Neural cell (in vitro differentiated cells): ENCODE measurements around the gene RASD1. TPM values are rescaled to one million over a fixed set of nuclear protein-coding genes. Genes with fewer than 3 reads are reported as not detected.

Experiments used
- H2AFZ ChIP-seq: fragments of 200-600, 300-800 bp; sonication (generic), shearing (Covaris generic); 2 replicates; pipeline ENCODE4 v1.6.0; 2014; ENCODE audit warnings: low read depth, mild to moderate bottlenecking, antibody characterized with exemption, low read length, moderate library complexity
- H3F3A ChIP-seq: fragments of 200-600 bp; shearing (Covaris generic); 2 replicates; pipeline ENCODE4 v1.6.1; 2016; ENCODE audit warnings: mild to moderate bottlenecking, moderate library complexity, mixed read lengths, antibody characterized with exemption, low read length; ENCODE audit not compliant: insufficient read depth, poor library complexity, severe bottlenecking
- H3K27ac ChIP-seq: fragments of 200-600, 300-800 bp; sonication (generic), shearing (Covaris generic); 2 replicates; pipeline ENCODE4 v1.5.1; 2014; ENCODE audit warnings: mild to moderate bottlenecking, low read length, moderate library complexity
- H3K27me3 ChIP-seq: fragments of 300-800, 200-600 bp; sonication (generic), shearing (Covaris generic); 2 replicates; pipeline ENCODE4 v1.6.0; 2014; ENCODE audit warnings: mild to moderate bottlenecking, low read depth, low read length, moderate library complexity; ENCODE audit not compliant: insufficient read depth
- H3K36me3 ChIP-seq: fragments of 300-800, 200-600 bp; sonication (generic), shearing (Covaris generic); 2 replicates; pipeline ENCODE4 v1.5.1; 2014; ENCODE audit warnings: mild to moderate bottlenecking, antibody characterized with exemption, low read length, moderate library complexity; ENCODE audit not compliant: insufficient read depth
- H3K4me2 ChIP-seq: fragments of 300-800, 200-600 bp; sonication (generic), shearing (Covaris generic); 2 replicates; pipeline ENCODE4 v1.6.0; 2014; ENCODE audit warnings: mild to moderate bottlenecking, low read length
- H3K4me3 ChIP-seq: fragments of 300-800, 200-600 bp; sonication (generic), shearing (Covaris generic); 2 replicates; pipeline ENCODE4 v1.5.1; 2014; ENCODE audit warnings: mild to moderate bottlenecking, low read length, moderate library complexity
- H3K79me2 ChIP-seq: fragments of 200-600 bp; shearing (Covaris generic); replicated peaks from 2 replicates; pipeline ENCODE4 v1.6.0; 2014; ENCODE audit warnings: mild to moderate bottlenecking, low read length, moderate library complexity; ENCODE audit not compliant: insufficient read depth
- H3K9ac ChIP-seq: fragments of 300-800, 200-600 bp; sonication (generic), shearing (Covaris generic); 2 replicates; pipeline ENCODE4 v1.6.1; 2016; ENCODE audit warnings: mild to moderate bottlenecking, low read length, mixed read lengths
- H3K9me2 ChIP-seq: fragments of 200-600 bp; shearing (Covaris generic); 2 replicates; pipeline ENCODE4 v1.6.1; 2016; ENCODE audit warnings: mild to moderate bottlenecking, low read length, mixed read lengths; ENCODE audit not compliant: insufficient read depth
- H3K9me3 ChIP-seq: fragments of 200-600, 300-800 bp; sonication (generic), shearing (Covaris generic); 2 replicates; pipeline ENCODE4 v1.6.1; 2016; ENCODE audit warnings: mild to moderate bottlenecking, mixed run types, low read length, moderate library complexity, mixed read lengths
- H4K20me1 ChIP-seq: fragments of 200-600 bp; shearing (Covaris generic); 2 replicates; pipeline ENCODE4 v1.6.1; 2016; ENCODE audit warnings: mild to moderate bottlenecking, mixed run types; ENCODE audit not compliant: insufficient read depth
- EP300 ChIP-seq: fragments of 450-650 bp; conservative IDR thresholded peaks from 2 replicates; pipeline ENCODE4 v1.6.1; 2014; ENCODE audit warnings: antibody characterized with exemption, mild to moderate bottlenecking, moderate library complexity; ENCODE audit not compliant: poor library complexity, severe bottlenecking
- EZH2 ChIP-seq: fragments of 200-600, 300-800 bp; shearing (Covaris generic), sonication (generic); IDR thresholded peaks from 2 replicates; pipeline ENCODE4 v1.6.1; 2014; ENCODE audit warnings: antibody characterized with exemption, low read length, borderline replicate concordance, mild to moderate bottlenecking; ENCODE audit not compliant: insufficient read depth, poor library complexity, severe bottlenecking
- MXI1 ChIP-seq: fragments of 450-650 bp; conservative IDR thresholded peaks from 2 replicates; pipeline ENCODE4 v1.6.1; 2014; ENCODE audit warnings: antibody characterized with exemption, mild to moderate bottlenecking; ENCODE audit not compliant: poor library complexity, severe bottlenecking
- POLR2AphosphoS5 ChIP-seq: IDR thresholded peaks from 2 replicates; pipeline ENCODE4 v1.6.1; 2012
- RAD21 ChIP-seq: fragments of 450-650 bp; conservative IDR thresholded peaks from 2 replicates; pipeline ENCODE4 v1.6.1; 2014; ENCODE audit warnings: antibody characterized with exemption, mild to moderate bottlenecking, moderate library complexity
- SMC3 ChIP-seq: fragments of 450-650 bp; conservative IDR thresholded peaks from 2 replicates; pipeline ENCODE4 v1.6.1; 2014; ENCODE audit warnings: antibody characterized with exemption, mild to moderate bottlenecking, moderate library complexity; ENCODE audit not compliant: poor library complexity
- TAF1 ChIP-seq: IDR thresholded peaks from 2 replicates; pipeline ENCODE4 v1.6.1; 2012; ENCODE audit warnings: low read depth
- polyA plus RNA-seq: library from polyadenylated mRNA; depleted of rRNA; stranded (reverse); fragments of >200 nt; gene quantifications from 2 replicates; pipeline ENCODE4 v1.2.3, GENCODE V29; 2014
- TF ChIP-seq, protein P1 (sequence below): IDR thresholded peaks from 2 replicates; pipeline ENCODE4 v1.6.1; 2012; ENCODE audit warnings: borderline replicate concordance
- TF ChIP-seq, protein P2 (sequence below): fragments of 450-650 bp; IDR thresholded peaks from 2 replicates; pipeline ENCODE4 v1.5.1; 2014; ENCODE audit warnings: antibody characterized with exemption, mild to moderate bottlenecking, moderate library complexity; ENCODE audit not compliant: poor library complexity, severe bottlenecking

RASD1 gene
- polyA plus RNA-seq, 1 donor from 2014 or later: 57.7 TPM

GRCh38 chr17:17479209-17479608 is 17.0 kb downstream of the RASD1 start:
- Histone ChIP-seq H3K27ac (no peak overlapping the region), H3K27me3 (no peaks in the 10 kb centered on the region), H3K9me2 (no peaks in the 10 kb centered on the region), H3K9me3 (no peaks in the 10 kb centered on the region), H4K20me1 (no peaks in the 10 kb centered on the region), H3K9ac (no peak overlapping the region), H2AFZ (no peak overlapping the region), H3K4me2 (no peak overlapping the region), H3K4me3 (peak overlapping the region; percentile 21), H3K36me3 (no peaks in the 10 kb centered on the region), H3K79me2 (peaks cover 41% of the 10 kb centered on the region), H3F3A (no peaks in the 10 kb centered on the region)
- TF ChIP-seq MXI1: no peak

DNA sequence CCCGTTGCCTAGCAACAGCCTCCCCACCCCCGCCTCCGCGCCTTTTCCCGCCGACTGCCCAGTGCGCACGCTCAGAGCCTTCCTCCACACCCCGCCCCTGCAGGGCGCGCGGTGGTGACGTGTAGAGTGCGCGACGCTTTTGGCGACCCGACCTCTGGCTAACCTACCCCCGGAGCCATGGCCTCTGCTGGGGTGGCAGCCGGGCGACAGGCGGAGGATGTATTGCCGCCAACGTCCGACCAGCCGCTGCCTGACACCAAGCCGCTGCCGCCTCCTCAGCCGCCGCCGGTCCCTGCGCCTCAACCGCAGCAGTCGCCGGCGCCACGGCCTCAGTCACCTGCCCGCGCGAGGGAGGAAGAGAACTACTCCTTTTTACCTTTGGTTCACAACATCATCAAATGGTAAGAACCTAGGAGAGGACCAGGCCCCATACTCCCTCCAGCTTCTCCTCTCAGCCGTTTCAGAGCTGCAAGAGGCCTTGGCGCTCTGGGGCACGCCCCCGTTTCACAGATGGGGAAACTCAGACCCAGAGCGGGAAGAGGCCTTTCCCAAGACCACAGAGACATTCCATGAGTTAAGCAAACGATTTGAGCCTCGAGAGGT is 19.2 kb downstream of the RASD1 start, which contains the start of gene MED9:
TSS of gene MED9 (plus strand) at position 136 of the 603 bp plus-strand sequence. CDS start at position 178, 42 bp downstream.
- Histone ChIP-seq H2AFZ (peak within 1 kb of the TSS; percentile 97), H3K9me2 (no peaks in the 10 kb centered on the region), H3F3A (no peaks in the 10 kb centered on the region), H3K4me3 (peak within 1 kb of the TSS; percentile 74), H4K20me1 (no peaks in the 10 kb centered on the region), H3K27ac (peak within 1 kb of the TSS; percentile 85), H3K36me3 (no peaks in the 10 kb centered on the region), H3K27me3 (no peaks in the 10 kb centered on the region), H3K79me2 (peaks cover 32% of the 10 kb centered on the region), H3K9me3 (no peaks in the 10 kb centered on the region), H3K9ac (peak within 1 kb of the TSS; percentile 84), H3K4me2 (peak within 1 kb of the TSS; percentile 95)
- TF ChIP-seq RAD21: peak; percentile 52
- TF ChIP-seq, protein P1, sequence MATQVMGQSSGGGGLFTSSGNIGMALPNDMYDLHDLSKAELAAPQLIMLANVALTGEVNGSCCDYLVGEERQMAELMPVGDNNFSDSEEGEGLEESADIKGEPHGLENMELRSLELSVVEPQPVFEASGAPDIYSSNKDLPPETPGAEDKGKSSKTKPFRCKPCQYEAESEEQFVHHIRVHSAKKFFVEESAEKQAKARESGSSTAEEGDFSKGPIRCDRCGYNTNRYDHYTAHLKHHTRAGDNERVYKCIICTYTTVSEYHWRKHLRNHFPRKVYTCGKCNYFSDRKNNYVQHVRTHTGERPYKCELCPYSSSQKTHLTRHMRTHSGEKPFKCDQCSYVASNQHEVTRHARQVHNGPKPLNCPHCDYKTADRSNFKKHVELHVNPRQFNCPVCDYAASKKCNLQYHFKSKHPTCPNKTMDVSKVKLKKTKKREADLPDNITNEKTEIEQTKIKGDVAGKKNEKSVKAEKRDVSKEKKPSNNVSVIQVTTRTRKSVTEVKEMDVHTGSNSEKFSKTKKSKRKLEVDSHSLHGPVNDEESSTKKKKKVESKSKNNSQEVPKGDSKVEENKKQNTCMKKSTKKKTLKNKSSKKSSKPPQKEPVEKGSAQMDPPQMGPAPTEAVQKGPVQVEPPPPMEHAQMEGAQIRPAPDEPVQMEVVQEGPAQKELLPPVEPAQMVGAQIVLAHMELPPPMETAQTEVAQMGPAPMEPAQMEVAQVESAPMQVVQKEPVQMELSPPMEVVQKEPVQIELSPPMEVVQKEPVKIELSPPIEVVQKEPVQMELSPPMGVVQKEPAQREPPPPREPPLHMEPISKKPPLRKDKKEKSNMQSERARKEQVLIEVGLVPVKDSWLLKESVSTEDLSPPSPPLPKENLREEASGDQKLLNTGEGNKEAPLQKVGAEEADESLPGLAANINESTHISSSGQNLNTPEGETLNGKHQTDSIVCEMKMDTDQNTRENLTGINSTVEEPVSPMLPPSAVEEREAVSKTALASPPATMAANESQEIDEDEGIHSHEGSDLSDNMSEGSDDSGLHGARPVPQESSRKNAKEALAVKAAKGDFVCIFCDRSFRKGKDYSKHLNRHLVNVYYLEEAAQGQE: no peak
- TF ChIP-seq POLR2AphosphoS5: peak; percentile 95
- peak; percentile 53 for TF ChIP-seq SMC3
- peak; percentile 63 for TF ChIP-seq EP300
- TF ChIP-seq EZH2: no peak
- TF ChIP-seq, protein P2, sequence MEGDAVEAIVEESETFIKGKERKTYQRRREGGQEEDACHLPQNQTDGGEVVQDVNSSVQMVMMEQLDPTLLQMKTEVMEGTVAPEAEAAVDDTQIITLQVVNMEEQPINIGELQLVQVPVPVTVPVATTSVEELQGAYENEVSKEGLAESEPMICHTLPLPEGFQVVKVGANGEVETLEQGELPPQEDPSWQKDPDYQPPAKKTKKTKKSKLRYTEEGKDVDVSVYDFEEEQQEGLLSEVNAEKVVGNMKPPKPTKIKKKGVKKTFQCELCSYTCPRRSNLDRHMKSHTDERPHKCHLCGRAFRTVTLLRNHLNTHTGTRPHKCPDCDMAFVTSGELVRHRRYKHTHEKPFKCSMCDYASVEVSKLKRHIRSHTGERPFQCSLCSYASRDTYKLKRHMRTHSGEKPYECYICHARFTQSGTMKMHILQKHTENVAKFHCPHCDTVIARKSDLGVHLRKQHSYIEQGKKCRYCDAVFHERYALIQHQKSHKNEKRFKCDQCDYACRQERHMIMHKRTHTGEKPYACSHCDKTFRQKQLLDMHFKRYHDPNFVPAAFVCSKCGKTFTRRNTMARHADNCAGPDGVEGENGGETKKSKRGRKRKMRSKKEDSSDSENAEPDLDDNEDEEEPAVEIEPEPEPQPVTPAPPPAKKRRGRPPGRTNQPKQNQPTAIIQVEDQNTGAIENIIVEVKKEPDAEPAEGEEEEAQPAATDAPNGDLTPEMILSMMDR: no peak
- TF ChIP-seq TAF1: peak; percentile 49
- TF ChIP-seq MXI1: peak; percentile 80
